Panc1 (cell line): Measurements from ENCODE around the gene PHOX2A. TPM values are rescaled to one million over a fixed set of nuclear protein-coding genes. Genes with fewer than 3 reads are reported as not detected.

ENCODE experiments used
- ATAC-seq: fragments of 200-7000 bp; cut with Tn5 transposase; 2 replicates; pipeline ENCODE4 v1.9.1; 2020; ENCODE audit warnings: mild to moderate bottlenecking, moderate library complexity
- BruUV-seq: library from RNA; stranded (reverse); fragments of 400-500 nt; replicated peaks from 2 replicates; lab custom pipeline; 2021; lab: Mats Ljungman, UMichigan
- CTCF ChIA-PET: fragments of 300-600 bp; sonication (Branson Sonifier 250); formaldehyde crosslinking; loops from one replicate; lab custom pipeline; 2022; ENCODE audit warnings: antibody characterized with exemption; lab: Charles Lee
- POLR2A ChIA-PET: fragments of 300-600 bp; sonication (Branson Sonifier 250); formaldehyde crosslinking; loops from one replicate; lab custom pipeline; 2022; ENCODE audit warnings: antibody characterized with exemption; lab: Charles Lee
- DNase-seq: peaks from one replicate; pipeline ENCODE4 v3.0.0-alpha.2; 2010; ENCODE audit warnings: low read depth, low spot score
- H3K27ac ChIP-seq: 2 replicates; pipeline ENCODE4 v1.5.1; 2011; ENCODE audit warnings: mild to moderate bottlenecking, low read length, inconsistent platforms
- H3K27me3 ChIP-seq: fragments of 200-500 bp; sonication (Bioruptor generic); 2 replicates; pipeline ENCODE4 v1.6.0; 2014; ENCODE audit warnings: low read length, inconsistent platforms; ENCODE audit not compliant: control insufficient read depth, insufficient read depth
- H3K36me3 ChIP-seq: fragments of 200-500 bp; sonication (Bioruptor generic); 2 replicates; pipeline ENCODE4 v1.5.1; 2014; ENCODE audit warnings: inconsistent platforms, mild to moderate bottlenecking, low read length, moderate library complexity; ENCODE audit not compliant: control insufficient read depth, insufficient read depth
- H3K4me1 ChIP-seq: 2 replicates; pipeline ENCODE4 v1.5.1; 2011; ENCODE audit warnings: inconsistent platforms, mild to moderate bottlenecking, low read length, moderate library complexity; ENCODE audit not compliant: control insufficient read depth, insufficient read depth
- H3K4me3 ChIP-seq, 2 experiments: 2 replicates each; pipeline ENCODE4 v1.5.1; 2011 to 2012; ENCODE audit warnings: low read depth in 2 of 2, low read length in 2 of 2, mild to moderate bottlenecking in 2 of 2, inconsistent platforms in 1 of 2, moderate library complexity in 1 of 2
- H3K9me3 ChIP-seq: fragments of 200-500 bp; sonication (Bioruptor generic); 2 replicates; pipeline ENCODE4 v1.5.1; 2014; ENCODE audit warnings: low read depth, mild to moderate bottlenecking, inconsistent platforms, low read length, moderate library complexity; ENCODE audit not compliant: control insufficient read depth, insufficient read depth
- CTCF ChIP-seq: fragments of 450-650 bp; IDR thresholded peaks from 2 replicates; pipeline ENCODE4 v1.5.1; 2017; ENCODE audit warnings: mild to moderate bottlenecking
- POLR2AphosphoS5 ChIP-seq: IDR thresholded peaks from 2 replicates; pipeline ENCODE4 v1.6.1; 2012; ENCODE audit warnings: mild to moderate bottlenecking, low read depth, low read length, moderate library complexity
- REST ChIP-seq, 2 experiments: IDR thresholded peaks; 2 replicates each; pipeline ENCODE4 v1.6.1; 2011 to 2012; ENCODE audit warnings: low read depth in 2 of 2, control low read depth in 1 of 2, low read length in 1 of 2, mild to moderate bottlenecking in 1 of 2, moderate library complexity in 1 of 2; ENCODE audit not compliant: insufficient read depth in 1 of 2
- SIN3A ChIP-seq: IDR thresholded peaks from 2 replicates; pipeline ENCODE4 v1.6.1; 2012; ENCODE audit warnings: low read depth, mild to moderate bottlenecking, low read length, moderate library complexity, borderline replicate concordance; ENCODE audit not compliant: insufficient read depth
- TCF7L2 ChIP-seq: IDR thresholded peaks from 2 replicates; pipeline ENCODE4 v1.6.1; 2011; ENCODE audit warnings: mild to moderate bottlenecking, low read depth, low read length, inconsistent platforms
- in situ Hi-C: cut with HindIII; loops from 2 replicates; pipeline ENCODE4 v1.10.0; 2016; ENCODE audit warnings: low sequenced_read_pairs, low pct_unique_long_range_greater_than_20kb
- intact Hi-C: fragments of 100-400 bp; cut with micrococcal nuclease; formaldehyde crosslinking; loops from one replicate; pipeline ENCODE4 v1.10.0; 2022; ENCODE audit not compliant: unreplicated experiment
- total RNA-seq: library from RNA; stranded (reverse); gene quantifications from one replicate; pipeline ENCODE4 v1.2.1, GENCODE V29; 2021; ENCODE audit not compliant: unreplicated experiment

Gene PHOX2A
- total RNA-seq, 1 experiment from 2014 or later = not detected

- Histone ChIP-seq H3K27me3 (peaks cover 13% of the 10 kb centered on the region), H3K9me3 (no peaks in the 10 kb centered on the region), H3K27ac (no peak overlapping the region), H3K4me3 (no peak overlapping the region), H3K36me3 (no peaks in the 10 kb centered on the region), H3K4me1 (no peaks in the 10 kb centered on the region)
- ATAC-seq = no peak
- intact Hi-C loops = no loop called here
- ChIA-PET POLR2A (no interaction called here), CTCF (interaction anchor here (0.5 kb wide), 2 partner anchors 235 to 239 kb away, joined by 3 to 4 read pairs; no protein-coding TSS in a partner anchor)
- in situ Hi-C loops = no loop called here
- TF ChIP-seq TCF7L2 (no peak), SIN3A (no peak), CTCF (no peak), REST (IDR thresholded peaks at IDR 0.05; ENCODE audit: insufficient read depth in 1 of 2, low read depth in 2 of 2, low read length in 1 of 2) (no peak), POLR2AphosphoS5 (no peak)
- no peak for DNase-seq
- no TSS peak for BruUV-seq
Observed at GRCh38 chr11:72259490-72259889, 15.5 kb upstream of the PHOX2A start.

DNA sequence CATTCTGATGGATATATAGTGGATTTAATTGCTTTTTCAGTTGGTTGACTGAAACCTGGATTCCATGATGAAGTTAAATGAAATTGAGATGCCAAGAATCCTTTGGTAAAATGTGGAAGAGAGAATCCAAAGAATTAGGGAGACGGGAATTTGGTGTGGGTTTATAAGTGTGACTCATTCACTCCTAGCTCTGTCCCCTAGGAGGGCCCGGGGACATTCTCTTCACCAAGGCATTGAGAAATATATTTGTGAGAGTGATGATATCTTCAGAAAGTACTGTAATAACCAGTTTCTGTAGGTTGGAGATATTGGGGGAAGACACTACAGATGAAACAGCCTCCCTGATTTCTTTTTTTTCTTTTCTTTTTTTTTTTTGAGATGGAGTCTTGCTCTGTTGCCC, 13.6 kb upstream of the PHOX2A start:
- POLR2A ChIA-PET = no interaction called here
- Histone ChIP-seq H3K27ac (no peak overlapping the region), H3K4me3 (no peak overlapping the region), H3K9me3 (no peaks in the 10 kb centered on the region), H3K27me3 (peaks cover 18% of the 10 kb centered on the region), H3K36me3 (no peaks in the 10 kb centered on the region), H3K4me1 (no peaks in the 10 kb centered on the region)
- ATAC-seq = no peak
- TF ChIP-seq REST (IDR thresholded peaks at IDR 0.05; ENCODE audit: insufficient read depth in 1 of 2, low read depth in 2 of 2, low read length in 1 of 2) (no peak), SIN3A (no peak), TCF7L2 (no peak), POLR2AphosphoS5 (no peak), CTCF (no peak)
- in situ Hi-C loops = no loop called here
- BruUV-seq = no TSS peak
- intact Hi-C loops = no loop called here
- no peak for DNase-seq
- CTCF ChIA-PET = no interaction called here
